H1 (cell line): ENCODE measurements around the gene KCNC1. TPM values are rescaled to one million over a fixed set of nuclear protein-coding genes. Genes with fewer than 3 reads are reported as not detected.

Experiments
- EZH2 ChIP-seq: fragments of 200-600 bp; sonication (generic); IDR thresholded peaks from 2 replicates; pipeline ENCODE4 v1.7.1; 2012; ENCODE audit warnings: low read depth, mild to moderate bottlenecking, moderate library complexity, low read length, inconsistent platforms; ENCODE audit not compliant: severe bottlenecking
- HDAC2 ChIP-seq, 2 experiments: fragments of 300-600 bp in 1 of 2; sonication (generic) in 1 of 2; IDR thresholded peaks; 2 replicates each; pipeline ENCODE4 v1.6.1; 2011 to 2012; ENCODE audit warnings: low read depth in 2 of 2, low read length in 2 of 2, mild to moderate bottlenecking in 2 of 2, moderate library complexity in 2 of 2, borderline replicate concordance in 1 of 2, inconsistent platforms in 1 of 2
- KDM5A ChIP-seq: fragments of 200-600 bp; IDR thresholded peaks from 2 replicates; pipeline ENCODE4 v1.7.1; 2012; ENCODE audit warnings: mild to moderate bottlenecking, low read length, inconsistent platforms, mixed read lengths
- POU5F1 ChIP-seq: IDR thresholded peaks from 2 replicates; pipeline ENCODE4 v1.6.1; 2011; ENCODE audit warnings: low read depth, mild to moderate bottlenecking, low read length, moderate library complexity
- RFX5 ChIP-seq: IDR thresholded peaks from 2 replicates; pipeline ENCODE4 v1.6.1; 2011; ENCODE audit warnings: low read depth, low read length, improper control_type of control experiment, borderline replicate concordance
- RNF2 ChIP-seq: fragments of 200-900, 300-1000 bp; sonication (generic); IDR thresholded peaks from 2 replicates; pipeline ENCODE4 v1.7.1; 2016; ENCODE audit warnings: borderline replicate concordance, low read depth, mild to moderate bottlenecking, antibody characterized with exemption, low read length; ENCODE audit not compliant: poor library complexity, severe bottlenecking; ENCODE audit errors: missing control alignments
- SP1 ChIP-seq: IDR thresholded peaks from 2 replicates; pipeline ENCODE4 v1.6.1; 2011; ENCODE audit warnings: low read depth, low read length
- ZNF274 ChIP-seq: IDR thresholded peaks from 2 replicates; pipeline ENCODE4 v1.7.0; 2012; ENCODE audit warnings: low read length, borderline replicate concordance; ENCODE audit errors: extremely low read depth
- polyA plus RNA-seq, 7 experiments: library from polyadenylated mRNA; depleted of rRNA in 3 of 7; stranded (reverse) in 5 of 7; unstranded in 2 of 7; fragments of >200 nt in 5 of 7; fragments of 200-250 nt in 2 of 7; gene quantifications; 1 replicate in 5 of 7; 2 replicates in 1 of 7; 4 replicates in 1 of 7; pipeline versions ENCODE4 v1.2.1 to v1.2.3, GENCODE V29; 2011 to 2013; ENCODE audit warnings: missing spikeins in 2 of 7, mixed read lengths in 2 of 7
- total RNA-seq: library from RNA; stranded (reverse); fragmentation: NEBNext Ultra II Directional; extraction: Animal tissue kit (Norgen Biotek cat#: 25700); gene quantifications from 2 replicates; pipeline ENCODE4 v1.2.1, GENCODE V29; 2021
- TF ChIP-seq, protein P1 (sequence below): fragments of 300-600 bp; sonication (generic); IDR thresholded peaks from 2 replicates; pipeline ENCODE4 v1.7.1; 2012; ENCODE audit warnings: low read length, moderate library complexity, mild to moderate bottlenecking, inconsistent platforms; ENCODE audit not compliant: insufficient replicate concordance

Gene KCNC1
- total and polyA plus RNA-seq, 2 of the 8 experiments (the other 6 are each of a cell fraction or from before 2014, with no cell fraction given) = 0.11 to 0.26 TPM

DNA sequence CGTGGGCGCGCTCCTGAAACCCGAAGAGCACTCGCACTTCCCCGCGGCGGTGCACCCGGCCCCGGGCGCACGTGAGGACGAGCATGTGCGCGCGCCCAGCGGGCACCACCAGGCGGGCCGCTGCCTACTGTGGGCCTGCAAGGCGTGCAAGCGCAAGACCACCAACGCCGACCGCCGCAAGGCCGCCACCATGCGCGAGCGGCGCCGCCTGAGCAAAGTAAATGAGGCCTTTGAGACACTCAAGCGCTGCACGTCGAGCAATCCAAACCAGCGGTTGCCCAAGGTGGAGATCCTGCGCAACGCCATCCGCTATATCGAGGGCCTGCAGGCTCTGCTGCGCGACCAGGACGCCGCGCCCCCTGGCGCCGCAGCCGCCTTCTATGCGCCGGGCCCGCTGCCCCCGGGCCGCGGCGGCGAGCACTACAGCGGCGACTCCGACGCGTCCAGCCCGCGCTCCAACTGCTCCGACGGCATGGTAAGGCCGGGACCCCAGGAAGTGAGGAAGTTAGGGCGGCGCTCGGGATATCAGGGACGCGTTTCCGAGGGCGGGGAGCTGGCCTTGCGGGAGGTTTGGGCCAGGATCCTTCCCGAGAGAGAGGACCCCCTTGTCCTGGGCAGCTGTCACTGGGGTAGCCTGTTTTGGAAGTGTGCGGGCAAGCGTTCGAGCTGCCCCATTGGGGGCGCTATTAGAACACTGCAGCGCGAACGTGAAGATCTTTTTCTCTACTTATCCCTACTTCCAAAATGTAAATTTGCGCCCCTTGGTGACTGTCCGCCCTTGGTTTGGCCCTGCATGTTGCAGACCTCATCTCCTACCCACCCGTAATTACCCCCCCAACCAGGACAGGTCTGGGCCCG, 14.4 kb upstream of the KCNC1 start (continued):
- TF ChIP-seq, protein P1, sequence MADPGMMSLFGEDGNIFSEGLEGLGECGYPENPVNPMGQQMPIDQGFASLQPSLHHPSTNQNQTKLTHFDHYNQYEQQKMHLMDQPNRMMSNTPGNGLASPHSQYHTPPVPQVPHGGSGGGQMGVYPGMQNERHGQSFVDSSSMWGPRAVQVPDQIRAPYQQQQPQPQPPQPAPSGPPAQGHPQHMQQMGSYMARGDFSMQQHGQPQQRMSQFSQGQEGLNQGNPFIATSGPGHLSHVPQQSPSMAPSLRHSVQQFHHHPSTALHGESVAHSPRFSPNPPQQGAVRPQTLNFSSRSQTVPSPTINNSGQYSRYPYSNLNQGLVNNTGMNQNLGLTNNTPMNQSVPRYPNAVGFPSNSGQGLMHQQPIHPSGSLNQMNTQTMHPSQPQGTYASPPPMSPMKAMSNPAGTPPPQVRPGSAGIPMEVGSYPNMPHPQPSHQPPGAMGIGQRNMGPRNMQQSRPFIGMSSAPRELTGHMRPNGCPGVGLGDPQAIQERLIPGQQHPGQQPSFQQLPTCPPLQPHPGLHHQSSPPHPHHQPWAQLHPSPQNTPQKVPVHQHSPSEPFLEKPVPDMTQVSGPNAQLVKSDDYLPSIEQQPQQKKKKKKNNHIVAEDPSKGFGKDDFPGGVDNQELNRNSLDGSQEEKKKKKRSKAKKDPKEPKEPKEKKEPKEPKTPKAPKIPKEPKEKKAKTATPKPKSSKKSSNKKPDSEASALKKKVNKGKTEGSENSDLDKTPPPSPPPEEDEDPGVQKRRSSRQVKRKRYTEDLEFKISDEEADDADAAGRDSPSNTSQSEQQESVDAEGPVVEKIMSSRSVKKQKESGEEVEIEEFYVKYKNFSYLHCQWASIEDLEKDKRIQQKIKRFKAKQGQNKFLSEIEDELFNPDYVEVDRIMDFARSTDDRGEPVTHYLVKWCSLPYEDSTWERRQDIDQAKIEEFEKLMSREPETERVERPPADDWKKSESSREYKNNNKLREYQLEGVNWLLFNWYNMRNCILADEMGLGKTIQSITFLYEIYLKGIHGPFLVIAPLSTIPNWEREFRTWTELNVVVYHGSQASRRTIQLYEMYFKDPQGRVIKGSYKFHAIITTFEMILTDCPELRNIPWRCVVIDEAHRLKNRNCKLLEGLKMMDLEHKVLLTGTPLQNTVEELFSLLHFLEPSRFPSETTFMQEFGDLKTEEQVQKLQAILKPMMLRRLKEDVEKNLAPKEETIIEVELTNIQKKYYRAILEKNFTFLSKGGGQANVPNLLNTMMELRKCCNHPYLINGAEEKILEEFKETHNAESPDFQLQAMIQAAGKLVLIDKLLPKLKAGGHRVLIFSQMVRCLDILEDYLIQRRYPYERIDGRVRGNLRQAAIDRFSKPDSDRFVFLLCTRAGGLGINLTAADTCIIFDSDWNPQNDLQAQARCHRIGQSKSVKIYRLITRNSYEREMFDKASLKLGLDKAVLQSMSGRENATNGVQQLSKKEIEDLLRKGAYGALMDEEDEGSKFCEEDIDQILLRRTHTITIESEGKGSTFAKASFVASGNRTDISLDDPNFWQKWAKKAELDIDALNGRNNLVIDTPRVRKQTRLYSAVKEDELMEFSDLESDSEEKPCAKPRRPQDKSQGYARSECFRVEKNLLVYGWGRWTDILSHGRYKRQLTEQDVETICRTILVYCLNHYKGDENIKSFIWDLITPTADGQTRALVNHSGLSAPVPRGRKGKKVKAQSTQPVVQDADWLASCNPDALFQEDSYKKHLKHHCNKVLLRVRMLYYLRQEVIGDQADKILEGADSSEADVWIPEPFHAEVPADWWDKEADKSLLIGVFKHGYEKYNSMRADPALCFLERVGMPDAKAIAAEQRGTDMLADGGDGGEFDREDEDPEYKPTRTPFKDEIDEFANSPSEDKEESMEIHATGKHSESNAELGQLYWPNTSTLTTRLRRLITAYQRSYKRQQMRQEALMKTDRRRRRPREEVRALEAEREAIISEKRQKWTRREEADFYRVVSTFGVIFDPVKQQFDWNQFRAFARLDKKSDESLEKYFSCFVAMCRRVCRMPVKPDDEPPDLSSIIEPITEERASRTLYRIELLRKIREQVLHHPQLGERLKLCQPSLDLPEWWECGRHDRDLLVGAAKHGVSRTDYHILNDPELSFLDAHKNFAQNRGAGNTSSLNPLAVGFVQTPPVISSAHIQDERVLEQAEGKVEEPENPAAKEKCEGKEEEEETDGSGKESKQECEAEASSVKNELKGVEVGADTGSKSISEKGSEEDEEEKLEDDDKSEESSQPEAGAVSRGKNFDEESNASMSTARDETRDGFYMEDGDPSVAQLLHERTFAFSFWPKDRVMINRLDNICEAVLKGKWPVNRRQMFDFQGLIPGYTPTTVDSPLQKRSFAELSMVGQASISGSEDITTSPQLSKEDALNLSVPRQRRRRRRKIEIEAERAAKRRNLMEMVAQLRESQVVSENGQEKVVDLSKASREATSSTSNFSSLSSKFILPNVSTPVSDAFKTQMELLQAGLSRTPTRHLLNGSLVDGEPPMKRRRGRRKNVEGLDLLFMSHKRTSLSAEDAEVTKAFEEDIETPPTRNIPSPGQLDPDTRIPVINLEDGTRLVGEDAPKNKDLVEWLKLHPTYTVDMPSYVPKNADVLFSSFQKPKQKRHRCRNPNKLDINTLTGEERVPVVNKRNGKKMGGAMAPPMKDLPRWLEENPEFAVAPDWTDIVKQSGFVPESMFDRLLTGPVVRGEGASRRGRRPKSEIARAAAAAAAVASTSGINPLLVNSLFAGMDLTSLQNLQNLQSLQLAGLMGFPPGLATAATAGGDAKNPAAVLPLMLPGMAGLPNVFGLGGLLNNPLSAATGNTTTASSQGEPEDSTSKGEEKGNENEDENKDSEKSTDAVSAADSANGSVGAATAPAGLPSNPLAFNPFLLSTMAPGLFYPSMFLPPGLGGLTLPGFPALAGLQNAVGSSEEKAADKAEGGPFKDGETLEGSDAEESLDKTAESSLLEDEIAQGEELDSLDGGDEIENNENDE = no peak
- TF ChIP-seq POU5F1 (no peak), RNF2 (peak; percentile 56), SP1 (no peak), ZNF274 (no peak), EZH2 (peak; percentile 65), RFX5 (no peak), KDM5A (no peak), HDAC2 (IDR thresholded peaks at IDR 0.05; ENCODE audit: borderline replicate concordance in 1 of 2, low read depth in 2 of 2, low read length in 2 of 2) (0 out of 4 replicates have a peak, but pooled peaks of 1 of the 2 experiments have one; percentile 37)
